Transverse colon (tissue), 4 donors: ENCODE results near the gene PRKCE. TPM values are rescaled to one million over a fixed set of nuclear protein-coding genes. Genes with fewer than 3 reads are reported as not detected.
A peak's percentile ranks its signal among the peaks of the same experiment; 100 is the strongest.

Experiments
- DNase-seq: peaks from one replicate; pipeline ENCODE4 v3.0.0-alpha.2; 2019
- H3K27ac ChIP-seq, 4 donors: fragments of 200-600 bp; sonication (generic); 2 replicates each; pipeline ENCODE4 v1.5.1; 2016 to 2018; ENCODE audit warnings: inconsistent platforms in 4 of 4
- H3K27me3 ChIP-seq: fragments of 200-600 bp; sonication (generic); 2 replicates; pipeline ENCODE4 v1.5.1; 2017; ENCODE audit warnings: inconsistent platforms
- H3K36me3 ChIP-seq, 4 donors: fragments of 200-600 bp; sonication (generic); 2 replicates each; pipeline ENCODE4 v1.5.1; 2017 to 2019; ENCODE audit warnings: inconsistent platforms in 4 of 4
- H3K4me1 ChIP-seq, 4 donors: fragments of 200-600 bp; sonication (generic); 2 replicates each; pipeline ENCODE4 v1.5.1; 2017 to 2020; ENCODE audit warnings: inconsistent platforms in 4 of 4
- H3K4me3 ChIP-seq, 4 donors: fragments of 200-600 bp; sonication (generic); 1 replicate in 1 of 4; 2 replicates in 3 of 4; pipeline versions ENCODE4 v1.5.1 to v1.6.1; 2017 to 2019; ENCODE audit warnings: inconsistent platforms in 4 of 4
- H3K9me3 ChIP-seq, 2 donors: fragments of 200-600 bp; sonication (generic); 2 replicates each; pipeline ENCODE4 v1.5.1; 2017 to 2019; ENCODE audit warnings: inconsistent platforms in 2 of 2
- CTCF ChIP-seq, 5 experiments: fragments of 200-600 bp in 3 of 5; fragments of 450-650 bp in 2 of 5; sonication (generic) in 3 of 5; IDR thresholded peaks; 1 replicate in 2 of 5; 2 replicates in 3 of 5; pipeline ENCODE4 v1.5.1; 2016 to 2017; ENCODE audit warnings: antibody characterized with exemption in 5 of 5, inconsistent platforms in 3 of 5, mild to moderate bottlenecking in 2 of 5, moderate library complexity in 1 of 5
- EP300 ChIP-seq: sonication (generic); formaldehyde crosslinking; IDR thresholded peaks from one replicate; pipeline ENCODE4 v1.6.1; 2017; ENCODE audit warnings: antibody characterized with exemption, low read depth
- POLR2A ChIP-seq: fragments of 450-650 bp; IDR thresholded peaks from one replicate; pipeline ENCODE4 v1.6.1; 2016; ENCODE audit warnings: antibody characterized with exemption, mild to moderate bottlenecking, moderate library complexity
- POLR2AphosphoS5 ChIP-seq, 3 donors: sonication (generic); formaldehyde crosslinking; IDR thresholded peaks; one replicate each; pipeline ENCODE4 v1.6.1; 2016; ENCODE audit warnings: antibody characterized with exemption in 3 of 3
- WGBS, 2 donors: methylation state at CpG; one replicate each; pipeline ENCODE4 v1.1.5; 2018; ENCODE audit warnings: low coverage in 1 of 2; 5-methylcytosine and 5-hydroxymethylcytosine counted together
- in situ Hi-C, 4 donors: fragments of 200-750 bp; cut with MboI; loops; one replicate each; pipeline versions ENCODE4 v1.15.0 to v1.15.1; 2017; ENCODE audit warnings: low sequenced_read_pairs in 3 of 4, low pct_ligation_motif_present in 1 of 4, low pct_unique_long_range_greater_than_20kb in 1 of 4
- intact Hi-C: fragments of 100-400 bp; cut with DNase I; formaldehyde crosslinking; loops from one replicate; pipeline ENCODE4 v1.15.1; 2023; ENCODE audit warnings: low total_unique reads
- total RNA-seq, 4 donors: library from RNA; depleted of rRNA; stranded (reverse); fragments of >200 nt; gene quantifications; one replicate each; pipeline ENCODE4 v1.1.0, GENCODE V29; 2016

PRKCE gene
- total RNA-seq, 4 donors from 2014 or later: 8.6 to 20.6 (median 11.3) TPM

GRCh38 chr2:45881970-45882581 is 230.6 kb downstream of the PRKCE start:
- intact Hi-C loops (loop anchor here (10.0 kb wide), 2 partner anchors 53 to 57 kb away; no protein-coding TSS in a partner anchor), in situ Hi-C loops (no loop called here)
- DNase-seq: no peak
- Histone ChIP-seq H3K4me1 (peaks cover 25 to 52% (median 37%) of the 10 kb centered on the region in 4 donors), H3K4me3 (no peak overlapping the region), H3K36me3 (no peaks in the 10 kb centered on the region), H3K9me3 (no peaks in the 10 kb centered on the region), H3K27ac (peak overlapping the region; percentile 28 to 80 (median 66)), H3K27me3 (no peaks in the 10 kb centered on the region)
- 89 to 95% methylated on average over 4 to 7 of the region's 7 CpGs for WGBS, 2 donors
- TF ChIP-seq POLR2A: no peak
- TF ChIP-seq POLR2AphosphoS5 (IDR thresholded peaks at IDR 0.05): no peak
- no peak for TF ChIP-seq CTCF (IDR thresholded peaks at IDR 0.05)
- no peak for TF ChIP-seq EP300

GRCh38 chr2:45882707-45883602 is 231.5 kb downstream of the PRKCE start:
- intact Hi-C loops: loop anchor here (10.0 kb wide), 2 partner anchors 52 to 58 kb away; no protein-coding TSS in a partner anchor
- peaks cover 25 to 58% (median 41%) of the 10 kb centered on the region in 4 donors for H3K4me1 ChIP-seq
- no peaks in the 10 kb centered on the region for H3K36me3 ChIP-seq
- TF ChIP-seq POLR2A (no peak), POLR2AphosphoS5 (IDR thresholded peaks at IDR 0.05) (peak; percentile 66 to 88 (median 72)), CTCF (IDR thresholded peaks at IDR 0.05) (no peak), EP300 (no peak)
- H3K27me3 ChIP-seq: no peaks in the 10 kb centered on the region
- H3K27ac ChIP-seq: peak overlapping the region; percentile 28 to 80 (median 66)
- WGBS, 2 donors: 72 to 73% methylated on average over 2 to 21 of the region's 21 CpGs
- no peaks in the 10 kb centered on the region for H3K9me3 ChIP-seq
- no peak overlapping the region for H3K4me3 ChIP-seq
- peak; percentile 38 for DNase-seq
- in situ Hi-C loops: no loop called here

- 66% methylated on average over 3 of the region's 3 CpGs; no CpG with 5 or more reads in 1 of the 2 donors for whole genome bisulfite sequencing, 2 donors
- Histone ChIP-seq H3K27me3 (no peaks in the 10 kb centered on the region), H3K4me1 (peaks cover 27 to 63% (median 42%) of the 10 kb centered on the region in 4 donors), H3K36me3 (no peaks in the 10 kb centered on the region), H3K9me3 (no peaks in the 10 kb centered on the region), H3K4me3 (no peak overlapping the region), H3K27ac (peak overlapping the region in 3 of 4 donors; percentile 61 to 80 (median 72))
- intact Hi-C loops: loop anchor here (10.0 kb wide), 2 partner anchors 51 to 59 kb away; no protein-coding TSS in a partner anchor
- TF ChIP-seq POLR2A (no peak), CTCF (IDR thresholded peaks at IDR 0.05) (no peak), EP300 (no peak), POLR2AphosphoS5 (IDR thresholded peaks at IDR 0.05) (no peak)
- DNase-seq: no peak
- in situ Hi-C loops: no loop called here
Observed at GRCh38 chr2:45883603-45884000, 232.1 kb downstream of the PRKCE start.

- peak overlapping the region; percentile 61 to 80 (median 69) for H3K27ac ChIP-seq
- WGBS, 2 donors: 59% methylated on average over 2 of the region's 2 CpGs; no CpG with 5 or more reads in 1 of the 2 donors
- no peaks in the 10 kb centered on the region for H3K27me3 ChIP-seq
- DNase-seq: no peak
- H3K4me3 ChIP-seq: no peak overlapping the region
- no peaks in the 10 kb centered on the region for H3K36me3 ChIP-seq
- peaks cover 32 to 68% (median 46%) of the 10 kb centered on the region in 4 donors for H3K4me1 ChIP-seq
- no peak for TF ChIP-seq CTCF (IDR thresholded peaks at IDR 0.05)
- no peak for TF ChIP-seq EP300
- in situ Hi-C loops (no loop called here), intact Hi-C loops (loop anchor here (10.0 kb wide), 2 partner anchors 51 to 59 kb away; no protein-coding TSS in a partner anchor)
- H3K9me3 ChIP-seq: no peaks in the 10 kb centered on the region
Observed at GRCh38 chr2:45884126-45884525, 232.7 kb downstream of the PRKCE start.
